GM12878 (cell line): ENCODE measurements around the gene EEF1G. TPM values are rescaled to one million over a fixed set of nuclear protein-coding genes. Genes with fewer than 3 reads are reported as not detected.

Experiments used
- ASH2L ChIP-seq: fragments of 300-600, 200-600 bp; sonication (generic); IDR thresholded peaks from 2 replicates; pipeline ENCODE4 v1.6.1; 2017; ENCODE audit warnings: low read depth, mild to moderate bottlenecking, borderline replicate concordance
- ATF7 ChIP-seq: fragments of 450-650 bp; IDR thresholded peaks from 2 replicates; pipeline ENCODE4 v1.6.1; 2016; ENCODE audit warnings: low read depth, mild to moderate bottlenecking
- BMI1 ChIP-seq: fragments of 450-650 bp; IDR thresholded peaks from 2 replicates; pipeline ENCODE4 v1.6.1; 2016; ENCODE audit warnings: mild to moderate bottlenecking, moderate library complexity, borderline replicate concordance
- BRCA1 ChIP-seq: IDR thresholded peaks from 2 replicates; pipeline ENCODE4 v1.6.1; 2011; ENCODE audit warnings: low read depth, low read length, improper control_type of control experiment
- CHD4 ChIP-seq: fragments of 200-600 bp; sonication (generic); IDR thresholded peaks from 2 replicates; pipeline ENCODE4 v1.6.1; 2016; ENCODE audit warnings: mild to moderate bottlenecking
- E2F8 ChIP-seq: fragments of 450-650 bp; IDR thresholded peaks from 2 replicates; pipeline ENCODE4 v1.6.1; 2018; ENCODE audit warnings: mild to moderate bottlenecking, low read depth, moderate library complexity; ENCODE audit not compliant: partially characterized antibody
- EP300 ChIP-seq, 2 experiments: fragments of 150-350 bp in 1 of 2; IDR thresholded peaks; 2 replicates each; pipeline ENCODE4 v1.6.1; 2011 to 2012; ENCODE audit warnings: low read depth in 2 of 2, low read length in 2 of 2, borderline replicate concordance in 1 of 2, improper control_type of control experiment in 1 of 2, inconsistent platforms in 1 of 2; ENCODE audit not compliant: control insufficient read depth in 1 of 2
- GABPA ChIP-seq: IDR thresholded peaks from 2 replicates; pipeline ENCODE4 v1.6.1; 2014; ENCODE audit warnings: antibody characterized with exemption, low read depth, mild to moderate bottlenecking, inconsistent platforms
- GATAD2B ChIP-seq: fragments of 450-650 bp; conservative IDR thresholded peaks from 2 replicates; pipeline ENCODE4 v1.6.1; 2017; ENCODE audit warnings: low read depth, mild to moderate bottlenecking, moderate library complexity
- IRF4 ChIP-seq: IDR thresholded peaks from 2 replicates; pipeline ENCODE4 v1.6.1; 2011; ENCODE audit warnings: low read depth, low read length
- JUND ChIP-seq: IDR thresholded peaks from 2 replicates; pipeline ENCODE4 v1.6.1; 2012; ENCODE audit warnings: low read depth, mild to moderate bottlenecking, low read length, improper control_type of control experiment, moderate library complexity
- LARP7 ChIP-seq: fragments of 450-650 bp; IDR thresholded peaks from 2 replicates; pipeline ENCODE4 v1.6.1; 2017; ENCODE audit warnings: mild to moderate bottlenecking
- MXI1 ChIP-seq: fragments of 150-350 bp; IDR thresholded peaks from 2 replicates; pipeline ENCODE4 v1.6.1; 2011; ENCODE audit warnings: low read depth, mild to moderate bottlenecking, inconsistent platforms, low read length, improper control_type of control experiment
- MYC ChIP-seq: IDR thresholded peaks from 2 replicates; pipeline ENCODE4 v1.6.1; 2011; ENCODE audit warnings: mild to moderate bottlenecking, low read length, moderate library complexity, inconsistent platforms; ENCODE audit not compliant: insufficient read depth, insufficient replicate concordance, insufficient read length, severe bottlenecking
- NRF1 ChIP-seq: conservative IDR thresholded peaks from 2 replicates; pipeline ENCODE4 v1.6.1; 2011; ENCODE audit warnings: mild to moderate bottlenecking, low read depth, low read length, improper control_type of control experiment
- POLR2A ChIP-seq: IDR thresholded peaks from 2 replicates; pipeline ENCODE4 v1.6.1; 2011; ENCODE audit warnings: low read depth, mild to moderate bottlenecking, low read length
- POU2F2 ChIP-seq: IDR thresholded peaks from 3 replicates; pipeline ENCODE4 v1.6.1; 2011; ENCODE audit warnings: low read depth, mild to moderate bottlenecking, low read length, borderline replicate concordance
- RBBP5 ChIP-seq: fragments of 200-600 bp; sonication (generic); conservative IDR thresholded peaks from 2 replicates; pipeline ENCODE4 v1.6.1; 2016
- SMARCA5 ChIP-seq: fragments of 450-650 bp; IDR thresholded peaks from 2 replicates; pipeline ENCODE4 v1.6.1; 2017; ENCODE audit warnings: mild to moderate bottlenecking
- SREBF1 ChIP-seq: IDR thresholded peaks from 2 replicates; pipeline ENCODE4 v1.6.1; 2012; ENCODE audit warnings: mild to moderate bottlenecking, low read length
- SUZ12 ChIP-seq: fragments of 200-600 bp; sonication (generic); IDR thresholded peaks from one replicate; pipeline ENCODE4 v1.6.1; 2018; ENCODE audit warnings: antibody characterized with exemption, mild to moderate bottlenecking; ENCODE audit not compliant: unreplicated experiment
- TAF1 ChIP-seq: IDR thresholded peaks from 2 replicates; pipeline ENCODE4 v1.6.1; 2011; ENCODE audit warnings: mild to moderate bottlenecking, low read depth, low read length, borderline replicate concordance
- TARDBP ChIP-seq: IDR thresholded peaks from 2 replicates; pipeline ENCODE4 v1.6.1; 2016; ENCODE audit warnings: borderline replicate concordance
- TCF7 ChIP-seq: IDR thresholded peaks from 2 replicates; pipeline ENCODE4 v1.6.1; 2014; ENCODE audit warnings: antibody characterized with exemption, borderline replicate concordance
- ZNF384 ChIP-seq: IDR thresholded peaks from 2 replicates; pipeline ENCODE4 v1.6.1; 2012; ENCODE audit warnings: low read depth, mild to moderate bottlenecking, low read length, improper control_type of control experiment, borderline replicate concordance
- polyA plus RNA-seq, 11 experiments: library from polyadenylated mRNA; depleted of rRNA in 4 of 11; unstranded in 6 of 11; stranded (reverse) in 5 of 11; fragments of >200 nt; fragmentation: Nextera tagmentation in 4 of 11; fragmentation: Illumina TruSeq in 1 of 11; extraction: Ambion mirVana in 4 of 11; extraction: Trizol in 1 of 11; gene quantifications; 1 replicate in 1 of 11; 2 replicates in 10 of 11; pipeline versions ENCODE4 v1.2.1 to v1.2.3, GENCODE V29; 2011 to 2016; ENCODE audit warnings: inconsistent platforms in 2 of 11, missing spikeins in 2 of 11, low read depth in 1 of 11
- total RNA-seq, 4 experiments: library from RNA; depleted of rRNA in 3 of 4; stranded (reverse); fragments of >200 nt in 3 of 4; fragmentation: Illumina TruSeq in 1 of 4; extraction: Trizol in 1 of 4; gene quantifications; 2 replicates each; pipeline versions ENCODE4 v1.2.1 to v1.2.3, GENCODE V29; 2013 to 2021
- TF ChIP-seq, protein P1 (sequence below): IDR thresholded peaks from 2 replicates; pipeline ENCODE4 v1.6.1; 2012; ENCODE audit warnings: low read depth, low read length, improper control_type of control experiment
- TF ChIP-seq, protein P2 (sequence below): fragments of 450-650 bp; IDR thresholded peaks from 2 replicates; pipeline ENCODE4 v1.6.1; 2017; ENCODE audit warnings: borderline replicate concordance

The EEF1G gene
- total and polyA plus RNA-seq, 10 of the 15 experiments (the other 5 are each of a cell fraction or from before 2014, with no cell fraction given), result 850 to 2,739 (median 2,277) TPM

DNA sequence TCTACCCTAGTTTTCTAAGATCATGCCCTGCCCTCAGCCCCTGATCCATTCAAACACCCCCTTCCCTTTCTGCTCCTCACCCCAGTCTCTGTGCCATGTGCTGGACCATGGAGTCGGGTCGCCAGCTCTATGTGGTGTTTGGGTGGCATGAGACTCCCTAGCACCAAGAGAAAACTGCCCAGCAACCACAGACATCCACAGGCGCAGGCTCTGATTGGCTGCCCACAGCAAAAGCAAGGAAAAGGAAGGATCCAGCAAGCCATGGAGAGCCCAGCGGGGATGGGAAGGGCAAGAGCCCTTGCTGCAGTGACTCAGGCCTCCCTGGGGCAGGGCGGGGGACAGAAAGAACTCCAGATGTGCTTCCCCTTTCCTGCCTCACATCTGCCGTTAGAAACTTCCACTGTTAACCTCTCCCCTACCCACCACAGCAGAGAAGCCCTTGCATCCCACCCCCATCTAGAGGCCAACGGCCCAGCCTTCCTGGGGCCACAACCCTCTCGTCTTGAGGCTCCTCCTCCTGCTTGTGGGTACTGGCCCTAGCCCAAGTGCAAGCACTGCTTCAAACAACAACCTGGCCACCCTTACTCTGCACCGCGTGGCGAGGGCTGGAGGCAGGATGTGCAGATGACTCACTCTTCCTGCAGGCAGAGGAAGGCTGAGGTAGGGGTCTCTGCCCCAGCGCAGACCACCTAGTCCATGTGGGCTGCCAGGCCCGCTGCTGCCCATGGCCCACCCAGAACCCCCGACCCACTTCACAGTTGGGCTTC, 17.4 kb downstream of the EEF1G start (continued):
- TF ChIP-seq MYC, result peak; percentile 79
- TF ChIP-seq, protein P1, sequence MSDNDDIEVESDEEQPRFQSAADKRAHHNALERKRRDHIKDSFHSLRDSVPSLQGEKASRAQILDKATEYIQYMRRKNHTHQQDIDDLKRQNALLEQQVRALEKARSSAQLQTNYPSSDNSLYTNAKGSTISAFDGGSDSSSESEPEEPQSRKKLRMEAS, result peak; percentile 78
- peak; percentile 16; the same call in 1 of the 2 replicates for TF ChIP-seq LARP7
- no peak for TF ChIP-seq ASH2L
- TF ChIP-seq TARDBP, result no peak
- no peak for TF ChIP-seq BRCA1
- TF ChIP-seq EP300 (IDR thresholded peaks at IDR 0.05; ENCODE audit: borderline replicate concordance in 1 of 2, control insufficient read depth in 1 of 2, low read depth in 2 of 2, low read length in 2 of 2), result peak in 1 of 2 experiments; percentile 11; a peak in 1 of 4 replicates
- TF ChIP-seq E2F8, result no peak
- no peak for TF ChIP-seq NRF1
- no peak for TF ChIP-seq MXI1
- peak; percentile 66; the same call in 1 of the 2 replicates for TF ChIP-seq POLR2A
- no peak for TF ChIP-seq SREBF1
- no peak for TF ChIP-seq ZNF384
- TF ChIP-seq CHD4, result no peak
- no peak for TF ChIP-seq TAF1
- no peak for TF ChIP-seq SUZ12
- peak; percentile 36 for TF ChIP-seq ATF7
- peak; percentile 64; the same call in 1 of the 2 replicates for TF ChIP-seq JUND
- TF ChIP-seq GATAD2B, result peak; percentile 67; the same call in 1 of the 2 replicates
- no peak for TF ChIP-seq POU2F2
- TF ChIP-seq GABPA, result no peak
- no peak for TF ChIP-seq TCF7
- peak; percentile 56 for TF ChIP-seq SMARCA5
- no peak for TF ChIP-seq IRF4
- TF ChIP-seq, protein P2, sequence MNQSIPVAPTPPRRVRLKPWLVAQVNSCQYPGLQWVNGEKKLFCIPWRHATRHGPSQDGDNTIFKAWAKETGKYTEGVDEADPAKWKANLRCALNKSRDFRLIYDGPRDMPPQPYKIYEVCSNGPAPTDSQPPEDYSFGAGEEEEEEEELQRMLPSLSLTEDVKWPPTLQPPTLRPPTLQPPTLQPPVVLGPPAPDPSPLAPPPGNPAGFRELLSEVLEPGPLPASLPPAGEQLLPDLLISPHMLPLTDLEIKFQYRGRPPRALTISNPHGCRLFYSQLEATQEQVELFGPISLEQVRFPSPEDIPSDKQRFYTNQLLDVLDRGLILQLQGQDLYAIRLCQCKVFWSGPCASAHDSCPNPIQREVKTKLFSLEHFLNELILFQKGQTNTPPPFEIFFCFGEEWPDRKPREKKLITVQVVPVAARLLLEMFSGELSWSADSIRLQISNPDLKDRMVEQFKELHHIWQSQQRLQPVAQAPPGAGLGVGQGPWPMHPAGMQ, result no peak
- TF ChIP-seq BMI1, result no peak
- TF ChIP-seq RBBP5, result no peak
